ENCODE measurements around the gene CFAP410. TPM values are rescaled to one million over a fixed set of nuclear protein-coding genes. Genes with fewer than 3 reads are reported as not detected.

Gene CFAP410
- 30.5 and 33.4 TPM in 2 replicates for total RNA-seq (2014; rRNA removed; shearing (Covaris generic))

DNA sequence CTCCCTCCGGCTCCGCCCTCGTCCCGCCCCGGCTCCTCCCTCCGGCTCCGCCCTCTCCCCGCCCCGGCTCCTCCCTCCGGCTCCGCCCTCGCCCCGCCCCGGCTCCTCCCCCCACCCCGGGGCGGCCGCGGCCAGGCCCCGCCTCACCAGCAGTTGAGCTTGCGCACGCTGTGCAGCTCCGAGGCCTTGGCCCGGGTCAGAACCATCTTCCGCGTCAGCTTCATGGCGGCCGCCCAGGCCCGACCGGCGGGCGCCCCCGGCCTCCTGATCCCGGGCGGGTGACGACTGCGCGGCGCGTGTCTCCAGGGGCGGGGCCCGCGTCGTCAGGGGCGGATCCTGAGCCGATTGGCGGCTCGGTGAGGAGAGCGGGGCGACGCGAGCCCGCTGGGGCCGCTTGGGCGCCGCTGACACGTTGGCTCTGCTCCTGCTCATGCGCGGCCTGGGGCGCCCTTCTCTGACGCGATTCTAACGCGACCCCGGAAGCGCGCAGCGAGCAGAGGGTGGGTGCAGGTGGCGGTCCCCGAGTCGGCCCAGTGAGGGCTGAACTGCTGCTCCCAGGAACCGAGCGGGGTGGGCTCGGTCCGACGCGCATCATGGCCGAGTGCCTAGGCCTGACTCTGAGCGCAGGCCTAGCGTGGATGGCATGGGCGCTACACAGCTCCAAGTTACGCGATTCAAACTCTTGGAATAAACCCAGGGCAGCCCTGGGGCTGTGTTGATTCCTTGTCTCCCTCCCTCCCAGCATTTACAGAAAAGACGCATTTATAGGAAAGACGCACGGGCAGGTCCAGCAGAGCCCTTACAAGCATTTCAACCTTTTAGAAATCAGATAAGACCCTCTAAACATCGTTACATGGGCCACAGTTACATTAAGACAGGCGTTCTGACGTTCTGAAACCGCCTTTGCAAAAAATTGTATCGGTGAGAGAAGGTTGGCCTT is at the start of gene CFAP410:
CFAP410 (minus strand) TSS at position 420 of the 940 bp plus-strand sequence; CDS start at position 224, 196 bp downstream.
- peak; percentile 93 for DNase-seq (ENCODE audit: low read depth)

DNA sequence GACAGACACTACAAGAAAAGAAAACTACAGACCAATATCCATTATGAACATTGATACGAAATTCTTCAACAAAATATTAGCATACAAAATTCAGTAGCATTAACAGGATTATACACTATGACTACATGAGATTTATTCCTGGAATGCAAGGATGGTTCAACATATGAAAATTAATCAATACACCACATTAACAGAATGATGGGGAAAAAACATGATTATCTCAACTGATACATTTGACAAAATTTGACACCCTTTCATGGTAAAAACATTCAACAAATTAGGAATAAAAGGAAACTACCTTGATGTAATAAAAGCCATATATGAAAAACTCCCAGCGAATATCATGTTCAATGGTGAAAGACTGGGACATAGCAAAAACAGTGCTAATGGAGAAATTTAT is 45.8 kb upstream of the CFAP410 start:
- DNase-seq (ENCODE audit: low read depth) = no peak

DNA sequence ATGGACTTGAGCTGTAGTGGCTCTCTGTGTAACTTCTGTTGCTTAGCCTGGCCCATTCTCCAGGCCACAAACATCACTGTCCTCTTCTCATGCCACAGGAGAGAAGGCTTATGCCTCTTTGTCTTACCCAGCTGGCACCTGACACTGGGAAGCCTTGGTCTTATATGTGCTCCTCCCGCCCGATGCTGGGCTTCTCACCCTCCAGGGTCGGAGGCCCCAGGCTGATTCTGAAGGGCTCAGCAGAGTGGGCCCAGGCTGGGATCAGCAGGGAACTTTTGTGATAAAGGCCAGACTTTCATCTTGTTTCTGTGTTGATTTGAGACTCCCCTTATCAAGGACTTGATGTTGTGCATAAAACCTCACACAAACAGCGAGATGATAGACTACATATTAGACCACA is 44.0 kb upstream of the CFAP410 start:
- DNase-seq (ENCODE audit: low read depth) = no peak

DNA sequence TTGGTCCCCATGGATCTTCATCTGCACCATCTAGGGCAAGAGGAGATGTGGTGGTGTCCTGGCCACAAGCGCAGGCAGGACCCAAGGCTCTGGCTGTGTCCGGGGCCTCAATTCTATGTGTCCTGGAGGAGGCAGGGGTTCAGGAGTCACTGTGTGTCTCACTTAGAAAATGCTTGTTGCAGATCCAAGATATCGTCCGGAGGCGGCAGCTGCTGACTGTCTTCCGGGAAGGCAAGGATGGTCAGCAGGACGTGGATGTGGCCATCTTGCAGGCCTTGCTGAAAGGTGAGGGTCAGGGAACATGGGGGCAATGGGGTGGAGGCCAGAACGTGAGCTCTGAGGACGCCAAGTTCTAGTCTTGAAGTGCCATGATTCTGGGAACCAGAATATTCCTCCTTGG is 43.3 kb upstream of the CFAP410 start:
- DNase-seq (ENCODE audit: low read depth) = no peak

DNA sequence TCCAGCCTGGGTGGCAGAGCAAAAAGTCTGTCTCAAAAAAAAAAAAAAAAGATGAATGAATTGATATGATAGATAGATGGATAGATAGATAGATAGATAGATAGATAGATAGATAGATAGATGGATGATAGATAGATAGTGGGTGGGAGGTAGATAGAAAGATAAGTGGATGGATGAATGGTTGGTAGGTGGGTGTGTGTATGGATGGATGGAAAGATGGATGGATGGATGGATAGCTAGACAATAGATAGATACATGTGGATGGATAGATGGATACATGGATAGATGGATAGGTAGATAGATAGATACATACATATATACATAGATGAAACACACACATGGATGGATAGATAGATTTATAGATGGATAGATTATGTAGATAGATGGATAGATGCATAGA is 42.7 kb upstream of the CFAP410 start:
- no peak for DNase-seq (ENCODE audit: low read depth)

DNA sequence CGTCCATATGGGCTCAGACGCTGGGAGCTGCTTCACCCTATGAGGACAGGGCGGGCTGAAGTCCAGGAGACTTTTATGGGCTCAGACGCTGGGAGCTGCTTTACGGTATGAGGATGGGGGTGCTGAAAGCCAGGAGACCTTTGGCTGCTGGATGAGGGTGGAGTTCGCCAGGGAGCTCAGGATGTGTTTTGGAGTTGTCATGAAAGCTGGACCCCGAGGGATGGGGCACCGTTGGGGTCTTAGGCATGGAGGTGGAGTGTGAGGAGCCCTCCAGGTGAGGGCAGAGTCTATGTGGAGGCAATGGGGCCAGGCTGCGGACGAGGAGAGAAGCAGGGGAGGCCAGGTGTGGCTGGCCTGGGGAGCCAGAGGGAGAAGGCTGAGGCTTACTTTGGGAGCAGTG is 41.7 kb upstream of the CFAP410 start:
- DNase-seq (ENCODE audit: low read depth) = no peak

DNA sequence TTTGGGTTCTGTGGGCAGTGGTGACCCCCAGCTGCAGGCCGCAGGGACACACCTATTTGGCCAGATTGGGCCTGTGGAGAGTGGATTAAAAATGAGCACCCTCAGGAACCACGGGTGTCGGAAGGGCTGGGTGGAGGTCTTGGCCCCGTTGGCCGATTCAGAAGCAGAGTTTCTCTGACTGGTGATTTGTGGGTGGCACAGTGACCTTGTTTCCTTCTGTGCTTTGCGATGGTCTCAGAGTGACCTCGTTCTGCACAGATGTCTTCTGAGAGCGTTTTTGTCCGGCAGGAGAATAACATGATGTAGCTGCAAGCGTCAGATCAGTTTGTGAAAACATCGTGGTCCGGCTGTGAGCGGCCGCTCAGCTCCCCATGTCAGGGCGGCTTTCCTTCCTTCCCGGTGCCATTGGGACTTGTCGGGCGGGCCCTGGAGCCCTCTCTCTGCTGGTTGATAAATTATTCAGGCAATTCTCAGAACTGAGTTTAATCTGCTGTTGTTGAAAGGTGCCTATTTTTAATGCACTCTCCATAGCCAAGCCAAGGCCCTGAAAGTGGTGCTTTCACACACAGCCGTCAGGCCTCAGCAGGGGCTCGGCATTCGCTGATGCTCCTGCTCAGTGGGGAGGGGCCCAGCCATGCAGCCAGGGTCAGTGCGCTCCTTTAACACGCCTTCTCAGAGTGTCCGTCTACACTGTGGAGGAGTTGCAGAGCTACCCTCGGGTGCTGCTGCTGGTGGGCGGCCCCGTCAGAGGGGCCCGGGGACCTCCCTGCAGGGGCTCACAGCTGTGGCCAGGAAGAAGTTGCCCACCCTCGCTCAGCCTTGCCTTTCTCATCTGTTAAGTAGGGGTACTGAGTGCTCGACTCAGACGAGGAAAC is 41.0 kb upstream of the CFAP410 start:
- no peak for DNase-seq (ENCODE audit: low read depth)

DNA sequence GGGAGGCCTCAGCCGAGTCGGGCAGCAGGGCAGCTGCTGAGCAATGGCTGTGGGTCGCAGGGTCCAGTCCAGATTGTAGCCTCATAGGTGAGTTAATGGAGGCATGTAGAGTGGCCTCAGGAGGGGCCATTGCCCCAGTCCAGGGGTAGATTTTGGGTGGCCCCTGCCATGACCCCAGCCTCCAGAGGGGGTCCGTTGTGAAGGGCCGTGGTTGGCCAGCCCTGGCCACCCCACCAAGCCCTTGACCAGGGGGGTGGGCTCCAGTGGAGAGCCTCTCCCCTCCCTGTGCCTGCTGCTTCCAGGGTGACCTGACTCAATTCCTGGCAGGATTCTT is 40.3 kb upstream of the CFAP410 start:
- no peak for DNase-seq (ENCODE audit: low read depth)

DNA sequence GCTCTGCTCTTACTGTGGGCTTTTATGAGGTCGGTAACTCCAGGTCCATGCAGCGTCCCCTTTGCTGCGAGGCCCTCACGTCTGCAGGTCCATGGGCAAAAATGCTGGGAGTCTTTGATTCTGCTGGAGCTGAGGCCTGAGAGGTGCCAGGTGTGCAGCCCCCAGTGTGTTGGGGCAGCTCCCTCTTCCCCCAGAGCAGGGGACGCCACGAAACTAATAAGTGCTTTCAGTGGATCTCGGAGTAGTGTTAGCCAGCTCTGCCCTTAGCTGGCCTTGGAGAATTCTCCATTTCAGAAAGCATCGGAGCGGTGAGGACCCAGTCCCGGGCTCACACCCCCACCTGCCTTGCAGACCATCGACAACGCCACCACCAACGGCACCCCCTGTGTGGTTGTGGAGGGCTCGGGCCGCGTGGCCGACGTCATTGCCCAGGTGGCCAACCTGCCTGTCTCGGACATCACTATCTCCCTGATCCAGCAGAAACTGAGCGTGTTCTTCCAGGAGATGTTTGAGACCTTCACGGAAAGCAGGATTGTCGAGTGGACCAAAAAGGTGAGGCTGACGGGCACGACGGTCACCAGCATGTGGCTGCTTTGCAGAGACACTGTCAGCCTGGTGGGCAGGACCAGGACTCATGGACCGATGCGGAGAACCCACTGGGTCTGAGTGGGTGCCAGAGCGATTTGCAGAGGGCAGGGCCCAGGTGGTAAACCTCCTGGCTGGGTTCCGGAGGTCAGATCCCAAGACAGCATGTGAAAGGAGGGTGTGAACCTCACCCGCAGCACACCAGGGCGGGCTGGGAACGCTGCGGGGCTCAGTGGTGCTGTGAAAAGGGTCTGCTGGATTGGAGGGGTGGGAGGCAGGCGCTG is 39.7 kb upstream of the CFAP410 start:
- DNase-seq (ENCODE audit: low read depth) = no peak

DNA sequence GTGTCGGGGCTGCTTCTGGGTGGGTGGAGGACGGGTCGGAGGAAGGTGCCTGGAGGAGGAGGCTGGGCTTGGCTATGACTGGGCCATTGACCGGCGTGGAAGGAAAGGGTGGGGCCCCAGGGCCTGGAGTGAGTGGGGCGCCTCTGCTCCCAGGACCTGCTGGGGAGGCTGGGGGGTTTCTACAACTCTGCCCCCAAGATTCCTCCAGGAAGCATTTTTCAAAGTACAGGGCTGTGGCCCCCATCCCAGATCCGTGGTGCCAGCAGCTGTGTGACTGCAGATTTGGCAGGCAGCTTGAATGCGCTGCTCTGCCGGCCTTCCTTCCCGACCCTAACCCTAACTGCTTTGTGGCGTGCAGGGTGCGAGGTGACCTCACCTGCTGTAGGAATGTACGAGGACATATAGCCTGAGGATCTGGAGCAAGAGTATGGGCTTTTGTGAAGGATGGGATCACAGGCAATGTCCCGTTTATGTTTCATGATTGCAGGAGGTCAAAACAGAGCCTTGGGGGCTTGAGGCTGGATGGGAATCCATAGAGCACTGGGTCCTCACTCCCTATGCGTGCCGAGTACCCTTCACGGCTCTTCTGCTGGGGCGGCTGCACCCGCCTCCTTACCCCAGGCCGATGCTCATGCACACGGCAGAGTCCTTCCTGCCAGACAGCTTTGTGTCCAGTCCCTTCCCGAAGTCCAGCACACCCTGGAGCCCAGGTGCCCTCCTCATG is 38.9 kb upstream of the CFAP410 start:
- DNase-seq (ENCODE audit: low read depth) = no peak

DNA sequence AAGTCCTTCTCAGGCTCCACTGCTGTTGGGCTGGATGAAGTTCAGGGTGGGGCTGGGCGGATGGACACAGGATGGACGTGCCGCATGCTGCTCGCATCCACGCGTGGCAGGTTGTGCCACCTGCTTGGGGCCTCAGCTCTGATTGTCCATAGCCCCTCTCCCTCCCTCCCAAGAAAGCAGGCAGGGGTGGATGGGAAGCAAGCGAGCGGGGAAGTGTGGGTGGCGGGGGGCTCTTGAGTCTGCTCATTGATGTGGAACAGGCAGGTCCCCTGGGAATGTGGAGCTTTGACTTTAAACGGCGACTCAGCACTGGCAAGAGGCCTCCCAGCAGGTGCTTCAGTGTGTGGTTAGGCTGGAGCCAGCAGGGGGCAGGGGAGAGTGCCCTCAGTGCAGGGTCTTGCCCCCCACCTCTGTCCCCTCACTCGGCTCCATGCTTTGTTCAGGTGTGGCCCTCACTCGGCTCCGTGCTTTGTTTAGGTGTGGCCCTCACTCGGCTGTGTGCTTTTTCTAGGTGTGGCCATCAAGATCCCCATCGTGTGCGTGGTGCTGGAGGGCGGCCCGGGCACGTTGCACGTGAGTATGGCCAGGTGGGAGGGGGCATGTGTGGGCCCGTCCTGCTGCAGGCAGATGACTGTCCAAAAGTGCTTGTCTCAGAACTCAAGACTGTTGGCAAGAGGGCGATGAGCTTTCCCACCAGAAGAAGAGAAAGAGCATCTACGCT is 38.2 kb upstream of the CFAP410 start:
- no peak for DNase-seq (ENCODE audit: low read depth)

DNA sequence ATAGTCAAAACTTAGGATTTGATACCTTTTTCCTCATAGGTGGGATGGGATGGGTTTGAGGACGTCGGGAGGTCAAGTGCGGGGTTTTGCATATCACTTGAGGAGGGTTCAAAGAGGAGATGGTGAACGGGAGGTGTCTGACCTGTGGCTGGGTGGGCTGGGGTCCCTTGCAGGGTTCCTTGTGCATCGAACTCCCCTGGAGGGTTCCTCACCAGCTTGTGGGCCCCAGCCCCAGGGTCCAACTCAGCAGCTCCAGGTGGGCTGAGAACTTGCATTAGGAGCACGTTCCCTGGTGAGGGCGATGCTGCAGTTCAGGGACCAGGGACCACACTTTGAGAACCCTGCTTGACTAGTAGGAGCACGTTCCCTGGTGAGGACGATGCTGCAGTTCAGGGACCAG is 37.4 kb upstream of the CFAP410 start:
- DNase-seq (ENCODE audit: low read depth) = no peak

DNA sequence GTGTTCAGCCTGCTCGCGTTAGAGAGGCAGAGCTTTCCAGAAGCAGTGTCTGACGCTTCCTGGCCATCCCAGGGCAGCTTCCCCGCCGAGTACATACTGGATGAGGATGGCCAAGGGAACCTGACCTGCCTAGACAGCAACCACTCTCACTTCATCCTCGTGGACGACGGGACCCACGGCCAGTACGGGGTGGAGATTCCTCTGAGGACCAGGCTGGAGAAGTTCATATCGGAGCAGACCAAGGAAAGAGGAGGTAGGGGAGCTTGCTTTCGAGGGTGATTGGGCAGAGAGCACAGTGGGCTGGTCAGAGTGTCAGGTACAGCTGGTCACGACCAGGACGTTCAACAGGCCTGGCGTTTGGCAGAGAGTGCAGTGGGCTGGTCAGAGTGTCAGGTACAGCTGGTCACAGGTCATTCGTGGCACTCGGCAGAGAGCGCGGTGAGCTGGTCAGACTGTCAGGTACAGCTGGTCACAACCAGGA is 36.6 kb upstream of the CFAP410 start:
- DNase-seq (ENCODE audit: low read depth) = no peak

DNA sequence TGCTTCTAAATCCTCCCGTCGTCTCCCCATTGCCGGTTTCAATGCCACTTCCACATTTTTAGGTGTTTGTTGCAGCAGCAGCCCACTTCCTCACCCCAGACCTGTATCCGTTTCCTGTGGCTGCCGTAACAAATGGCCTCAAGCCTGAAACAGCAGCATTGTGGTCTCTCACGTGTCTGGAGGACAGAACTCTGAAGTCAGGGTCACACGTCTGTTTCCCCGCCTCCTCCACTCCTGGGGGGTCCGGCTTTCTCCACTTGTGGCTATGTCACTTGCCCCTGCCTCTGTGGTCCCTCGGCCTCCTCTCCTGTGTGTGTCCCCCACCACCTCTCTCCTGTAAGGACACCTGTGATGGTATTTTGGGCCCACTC is 36.1 kb upstream of the CFAP410 start:
- no peak for DNase-seq (ENCODE audit: low read depth)

DNA sequence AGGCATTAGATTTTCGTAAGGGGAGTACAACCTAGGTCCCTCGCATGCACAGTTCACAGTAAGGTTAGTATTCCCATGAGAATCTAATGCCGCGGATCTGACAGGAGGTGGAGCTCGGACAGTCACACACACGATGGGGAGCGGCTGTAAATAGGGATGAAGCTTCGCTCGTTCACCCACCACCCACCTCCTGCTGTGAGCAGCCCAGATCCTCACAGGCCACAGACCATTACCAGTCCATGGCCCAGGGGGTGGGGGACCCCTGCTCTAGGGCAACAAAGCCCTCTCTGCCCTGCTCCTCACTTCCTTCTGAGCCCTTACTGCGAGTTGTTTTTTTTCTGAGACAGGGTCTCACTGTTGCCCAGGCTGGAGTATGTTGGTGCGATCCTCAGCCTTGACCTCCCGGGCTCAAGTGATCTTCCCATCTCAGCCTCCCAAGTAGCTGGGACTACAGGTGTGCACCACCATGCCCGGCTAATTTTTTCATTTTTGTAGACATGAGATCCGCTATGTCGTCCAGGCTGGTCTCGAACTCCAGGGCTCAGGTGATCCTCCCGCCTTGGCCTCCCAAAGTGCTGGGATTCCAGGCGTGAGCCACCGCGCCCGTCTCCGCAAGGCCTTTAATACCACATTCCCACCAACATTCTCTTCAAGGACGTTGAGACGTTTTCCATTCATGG is 35.6 kb upstream of the CFAP410 start:
- no peak for DNase-seq (ENCODE audit: low read depth)

DNA sequence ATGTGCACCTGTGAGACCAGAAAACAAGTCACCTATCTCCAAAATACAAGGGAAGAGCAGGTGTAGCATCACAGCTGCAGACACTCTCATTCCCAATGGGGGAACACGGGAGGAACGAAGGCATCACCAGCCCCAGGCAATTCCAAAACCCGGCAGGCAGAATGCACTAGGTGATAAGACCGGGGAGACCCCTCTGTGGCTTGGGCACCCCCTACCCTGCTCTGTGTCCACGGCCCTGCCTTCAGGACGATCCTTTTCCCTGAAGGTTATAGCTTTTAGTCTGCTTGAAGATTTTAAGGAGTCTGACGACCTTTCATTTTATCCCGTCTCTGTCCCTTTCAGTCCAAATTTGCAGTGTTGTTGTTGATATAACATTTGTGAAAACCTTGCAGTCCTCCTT is 33.4 kb upstream of the CFAP410 start:
- no peak for DNase-seq (ENCODE audit: low read depth)

DNA sequence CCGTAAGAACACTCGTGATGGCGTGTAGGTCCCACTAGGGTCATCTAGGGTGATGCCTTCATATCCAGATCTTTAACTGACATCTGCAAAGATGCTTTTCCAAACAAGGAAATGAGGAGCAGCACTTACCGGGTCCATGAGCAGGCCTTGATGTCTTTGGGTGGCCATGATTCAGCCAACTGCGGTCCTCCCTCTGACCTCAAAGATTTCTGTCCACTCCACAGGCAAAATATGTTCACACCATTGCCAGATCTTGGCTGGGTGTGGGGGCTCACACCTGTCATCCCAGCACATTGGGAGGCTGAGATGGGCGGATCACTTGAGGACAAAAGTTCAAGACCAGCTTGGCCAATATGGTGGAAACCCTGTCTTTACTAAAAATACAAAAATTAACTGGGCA is 32.4 kb upstream of the CFAP410 start:
- DNase-seq (ENCODE audit: low read depth) = no peak

DNA sequence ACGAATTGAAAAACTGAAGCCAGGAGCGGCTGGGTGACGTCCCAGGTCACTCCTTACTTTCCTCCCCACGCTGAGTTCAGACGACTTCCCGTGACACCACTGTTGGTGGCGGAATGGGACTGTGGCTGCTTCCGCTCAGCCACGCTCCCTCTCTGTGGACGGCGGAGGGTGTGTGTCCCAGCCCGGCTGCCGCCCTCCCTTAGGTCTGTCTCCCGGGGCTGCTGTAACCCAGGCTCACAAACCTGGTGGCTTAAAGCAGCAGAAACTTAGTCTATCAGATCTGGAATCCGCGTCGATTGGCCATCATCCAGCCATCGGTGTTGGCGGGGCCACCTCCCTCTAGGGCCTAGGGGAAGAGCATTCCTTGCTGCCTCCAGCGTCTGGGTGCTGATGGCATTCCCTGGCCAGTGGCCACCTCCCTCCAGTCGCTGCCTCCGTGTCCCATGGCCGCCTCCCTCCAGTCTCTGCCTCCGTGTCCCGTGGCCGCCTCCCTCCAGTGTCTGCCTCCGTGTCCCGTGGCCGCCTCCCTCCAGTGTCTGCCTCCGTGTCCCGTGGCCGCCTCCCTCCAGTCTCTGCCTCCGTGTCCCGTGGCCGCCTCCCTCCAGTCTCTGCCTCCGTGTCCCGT is 31.7 kb upstream of the CFAP410 start:
- DNase-seq (ENCODE audit: low read depth) = no peak

DNA sequence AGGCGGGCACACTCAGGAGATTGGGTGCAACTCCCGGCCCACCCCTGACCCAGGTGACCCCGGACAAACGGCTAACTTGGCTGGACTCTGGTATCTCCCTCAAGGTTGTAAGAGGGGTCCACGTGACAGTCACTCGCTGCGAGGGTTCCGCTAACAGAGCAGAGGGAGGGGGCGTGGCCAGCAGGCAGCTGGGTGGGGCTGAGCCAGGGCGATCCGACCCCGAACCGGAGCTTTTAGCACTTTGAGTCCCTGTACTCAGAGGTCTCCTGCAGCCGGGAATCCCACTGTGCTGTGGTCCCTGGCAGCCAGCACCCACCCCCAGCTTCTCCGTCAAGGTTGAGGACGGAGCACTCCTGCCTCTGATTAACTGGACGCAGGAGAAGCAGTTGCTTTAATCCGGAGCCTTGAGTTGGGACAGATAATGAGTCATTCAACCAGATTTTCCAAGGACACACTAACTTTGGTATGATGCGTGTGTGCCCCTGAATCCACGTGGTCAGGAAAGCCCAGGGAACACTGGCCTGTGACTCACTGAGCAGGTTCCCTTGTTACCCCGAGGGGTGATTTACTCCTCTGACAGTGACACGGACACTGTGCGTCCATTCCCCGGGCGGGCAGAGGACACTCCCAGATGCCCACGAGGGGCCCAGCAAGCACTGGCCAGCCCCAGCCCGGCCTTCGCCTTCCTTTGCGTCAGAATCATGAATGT is 31.0 kb upstream of the CFAP410 start:
- peak; percentile 90 for DNase-seq (ENCODE audit: low read depth)

Measured in M059J (cell line).